ENCODE measurements around the gene ILDR2.

ILDR2 gene, protein sequence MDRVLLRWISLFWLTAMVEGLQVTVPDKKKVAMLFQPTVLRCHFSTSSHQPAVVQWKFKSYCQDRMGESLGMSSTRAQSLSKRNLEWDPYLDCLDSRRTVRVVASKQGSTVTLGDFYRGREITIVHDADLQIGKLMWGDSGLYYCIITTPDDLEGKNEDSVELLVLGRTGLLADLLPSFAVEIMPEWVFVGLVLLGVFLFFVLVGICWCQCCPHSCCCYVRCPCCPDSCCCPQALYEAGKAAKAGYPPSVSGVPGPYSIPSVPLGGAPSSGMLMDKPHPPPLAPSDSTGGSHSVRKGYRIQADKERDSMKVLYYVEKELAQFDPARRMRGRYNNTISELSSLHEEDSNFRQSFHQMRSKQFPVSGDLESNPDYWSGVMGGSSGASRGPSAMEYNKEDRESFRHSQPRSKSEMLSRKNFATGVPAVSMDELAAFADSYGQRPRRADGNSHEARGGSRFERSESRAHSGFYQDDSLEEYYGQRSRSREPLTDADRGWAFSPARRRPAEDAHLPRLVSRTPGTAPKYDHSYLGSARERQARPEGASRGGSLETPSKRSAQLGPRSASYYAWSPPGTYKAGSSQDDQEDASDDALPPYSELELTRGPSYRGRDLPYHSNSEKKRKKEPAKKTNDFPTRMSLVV

DNA sequence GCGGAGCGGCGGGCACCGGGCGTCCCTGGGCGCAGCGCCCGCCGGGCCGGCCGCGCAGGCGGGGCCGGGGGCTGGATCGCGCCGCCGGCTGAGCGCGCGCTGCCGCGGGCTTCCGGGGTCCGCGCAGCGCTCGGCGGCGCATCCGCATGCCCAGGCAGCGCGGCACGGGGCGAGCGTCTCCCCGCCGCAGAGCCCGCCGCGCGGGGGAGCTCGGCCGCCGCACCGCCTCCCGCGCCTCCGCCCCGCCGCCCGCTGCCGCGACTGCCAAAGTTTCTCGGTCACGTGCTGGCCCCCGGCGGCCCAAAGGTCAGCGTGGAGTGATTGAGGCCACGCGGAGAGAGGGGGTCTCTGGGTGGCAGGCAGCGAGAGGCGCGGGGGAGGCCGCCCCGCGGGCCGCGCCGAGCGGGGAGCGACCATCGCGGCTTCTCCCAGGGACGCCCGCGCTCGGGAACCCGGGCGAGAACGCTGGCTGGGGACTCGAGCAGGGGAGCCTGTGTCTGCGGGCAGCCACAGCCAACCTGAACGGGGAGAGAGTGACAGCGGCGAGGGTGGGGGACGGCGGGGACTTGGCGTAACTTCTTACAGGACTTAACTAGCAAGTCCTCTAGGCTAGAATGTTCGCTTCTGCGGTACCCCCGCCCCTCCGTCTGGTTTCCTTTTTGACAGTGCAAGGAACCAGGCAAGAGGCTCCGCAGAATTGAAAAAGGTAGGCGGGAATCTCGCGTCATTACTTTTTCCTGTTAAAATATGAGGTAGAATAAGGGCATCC, at the start of gene ILDR2:
ILDR2 (minus strand) TSS at position 180 of the 769 bp plus-strand sequence. CDS start 272 bp downstream, outside the sequence.
- Mint-ChIP-seq H3K27me3 (peaks cover 46% of the 10 kb centered on the region), H3K9me3 (no peaks in the 10 kb centered on the region), H3K27ac (peak within 1 kb of the TSS in 1 of 2 donors; percentile 86), H3K4me1 (peaks cover 52% of the 10 kb centered on the region), H3K4me3 (peak within 1 kb of the TSS; percentile 84 to 98)
- ATAC-seq: peak; percentile 87
- DNase-seq: peak; percentile 58 to 74

- ATAC-seq (peak; percentile 75), DNase-seq (no peak)
- H3K27me3 Mint-ChIP-seq: peaks cover 31% of the 10 kb centered on the region
- no peaks in the 10 kb centered on the region for H3K9me3 Mint-ChIP-seq
- no peak overlapping the region for H3K4me3 Mint-ChIP-seq
- no peaks in the 10 kb centered on the region for H3K4me1 Mint-ChIP-seq
- no peak overlapping the region for H3K27ac Mint-ChIP-seq
These were observed 47.0 kb upstream of the ILDR2 start for GRCh38 chr1:167022384-167022783.

GRCh38 chr1:167016100-167016750, 40.9 kb upstream of the ILDR2 start:
- Mint-ChIP-seq H3K4me3 (no peak overlapping the region), H3K9me3 (no peaks in the 10 kb centered on the region), H3K27me3 (peaks cover 26% of the 10 kb centered on the region), H3K27ac (no peak overlapping the region), H3K4me1 (peaks cover 3% of the 10 kb centered on the region)
- no peak for DNase-seq
- ATAC-seq: no peak

- Mint-ChIP-seq H3K4me1 (peaks cover 23% of the 10 kb centered on the region), H3K9me3 (no peaks in the 10 kb centered on the region), H3K4me3 (no peak overlapping the region), H3K27ac (no peak overlapping the region), H3K27me3 (peaks cover 28% of the 10 kb centered on the region)
- DNase-seq (no peak), ATAC-seq (no peak)
These were observed 38.0 kb upstream of the ILDR2 start for GRCh38 chr1:167013108-167013929.

DNA sequence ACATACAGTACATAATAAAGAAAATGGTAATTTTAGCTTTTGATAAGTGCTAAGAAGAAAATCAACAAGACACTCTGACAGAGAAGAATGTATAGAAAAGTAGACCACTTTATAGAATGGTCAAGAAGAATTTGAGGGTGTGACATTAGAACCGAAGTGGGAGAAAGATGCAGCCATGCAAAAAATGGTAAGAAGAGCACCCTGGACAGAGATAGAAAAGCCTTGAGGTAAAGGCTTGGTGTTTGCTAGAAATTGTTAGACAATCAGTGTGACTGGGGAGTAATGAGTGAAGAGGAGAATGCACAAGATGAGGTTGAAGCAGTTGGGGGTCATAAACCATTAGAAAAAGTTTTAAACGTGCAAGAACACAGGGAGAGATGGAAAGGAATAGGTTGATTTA, 37.2 kb upstream of the ILDR2 start:
- Mint-ChIP-seq H3K9me3 (no peaks in the 10 kb centered on the region), H3K27me3 (peaks cover 28% of the 10 kb centered on the region), H3K4me1 (peaks cover 23% of the 10 kb centered on the region), H3K27ac (no peak overlapping the region), H3K4me3 (no peak overlapping the region)
- ATAC-seq: no peak
- no peak for DNase-seq

- Mint-ChIP-seq H3K4me3 (no peak overlapping the region), H3K27ac (no peak overlapping the region), H3K4me1 (peaks cover 23% of the 10 kb centered on the region), H3K27me3 (peaks cover 28% of the 10 kb centered on the region), H3K9me3 (no peaks in the 10 kb centered on the region)
- no peak for ATAC-seq
- DNase-seq: no peak
These were observed 36.3 kb upstream of the ILDR2 start for GRCh38 chr1:167011560-167012191.

DNA sequence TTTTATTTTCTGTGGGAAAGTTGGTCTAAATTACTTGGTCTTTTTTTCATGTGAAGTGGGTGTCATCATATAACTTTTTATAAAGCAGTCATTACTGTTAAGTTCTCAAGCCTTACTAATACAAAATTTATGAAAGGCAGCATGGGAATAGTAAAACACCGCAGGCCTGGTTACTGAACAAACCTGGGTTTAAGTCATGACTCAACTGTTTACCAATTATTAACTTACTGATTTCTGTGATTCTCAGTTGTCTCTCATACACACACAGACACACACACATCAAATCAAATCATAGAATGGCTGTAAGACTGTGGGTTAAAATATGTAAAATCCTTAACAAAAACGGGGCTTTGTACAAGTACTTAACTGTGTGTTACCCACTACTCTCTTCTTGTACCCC, 28.4 kb upstream of the ILDR2 start:
- Mint-ChIP-seq H3K9me3 (peaks cover 0 to 15% of the 10 kb centered on the region in 2 donors), H3K27me3 (peaks cover 8% of the 10 kb centered on the region), H3K27ac (no peak overlapping the region), H3K4me3 (no peak overlapping the region), H3K4me1 (peaks cover 12% of the 10 kb centered on the region)
- no peak for ATAC-seq
- no peak for DNase-seq

GRCh38 chr1:167002354-167002753, 27.0 kb upstream of the ILDR2 start:
- ATAC-seq (no peak), DNase-seq (no peak)
- Mint-ChIP-seq H3K9me3 (peaks cover 0 to 15% of the 10 kb centered on the region in 2 donors), H3K4me1 (peaks cover 12% of the 10 kb centered on the region), H3K4me3 (no peak overlapping the region), H3K27me3 (peaks cover 17% of the 10 kb centered on the region), H3K27ac (no peak overlapping the region)

- Mint-ChIP-seq H3K4me1 (peaks cover 12% of the 10 kb centered on the region), H3K4me3 (no peak overlapping the region), H3K27ac (no peak overlapping the region), H3K27me3 (peaks cover 20% of the 10 kb centered on the region), H3K9me3 (peaks cover 0 to 15% of the 10 kb centered on the region in 2 donors)
- no peak for DNase-seq
- no peak for ATAC-seq
These were observed 25.2 kb upstream of the ILDR2 start for GRCh38 chr1:167000546-167000945.

DNA sequence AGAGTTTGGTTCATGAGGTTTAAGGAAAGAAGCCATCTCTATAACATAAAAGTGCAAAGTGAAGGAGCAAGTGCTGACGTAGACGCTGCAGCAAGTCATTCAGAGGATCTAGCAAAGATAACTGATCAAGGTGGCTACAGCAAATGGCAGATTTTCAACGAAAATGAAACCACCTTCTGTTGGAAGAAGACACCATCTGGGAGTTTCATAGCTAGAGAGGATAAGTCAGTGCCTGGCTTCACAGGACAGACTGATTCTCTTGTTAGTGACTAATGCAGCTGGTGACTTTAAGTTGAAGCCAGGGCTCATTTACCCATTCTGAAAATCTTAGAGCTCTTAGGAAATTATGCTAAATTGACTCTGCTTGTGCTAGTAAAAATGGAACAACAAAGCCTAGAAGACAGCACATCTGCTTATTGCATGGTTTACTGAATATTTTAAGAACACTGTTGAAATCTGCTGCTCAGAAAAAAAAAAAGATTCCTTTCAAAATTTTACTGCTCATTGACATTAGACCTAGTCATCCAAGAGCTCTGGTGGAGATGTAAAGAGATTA, 24.2 kb upstream of the ILDR2 start:
- peaks cover 20% of the 10 kb centered on the region for H3K27me3 Mint-ChIP-seq
- DNase-seq: no peak
- H3K4me1 Mint-ChIP-seq: peaks cover 12% of the 10 kb centered on the region
- H3K4me3 Mint-ChIP-seq: no peak overlapping the region
- ATAC-seq: no peak
- peaks cover 0 to 15% of the 10 kb centered on the region in 2 donors for H3K9me3 Mint-ChIP-seq
- no peak overlapping the region for H3K27ac Mint-ChIP-seq

- Mint-ChIP-seq H3K9me3 (peaks cover 0 to 14% of the 10 kb centered on the region in 2 donors), H3K27me3 (peaks cover 20% of the 10 kb centered on the region), H3K4me1 (peaks cover 12% of the 10 kb centered on the region), H3K4me3 (no peak overlapping the region), H3K27ac (no peak overlapping the region)
- DNase-seq: no peak
- no peak for ATAC-seq
These were observed 23.7 kb upstream of the ILDR2 start for GRCh38 chr1:166999075-166999474.

DNA sequence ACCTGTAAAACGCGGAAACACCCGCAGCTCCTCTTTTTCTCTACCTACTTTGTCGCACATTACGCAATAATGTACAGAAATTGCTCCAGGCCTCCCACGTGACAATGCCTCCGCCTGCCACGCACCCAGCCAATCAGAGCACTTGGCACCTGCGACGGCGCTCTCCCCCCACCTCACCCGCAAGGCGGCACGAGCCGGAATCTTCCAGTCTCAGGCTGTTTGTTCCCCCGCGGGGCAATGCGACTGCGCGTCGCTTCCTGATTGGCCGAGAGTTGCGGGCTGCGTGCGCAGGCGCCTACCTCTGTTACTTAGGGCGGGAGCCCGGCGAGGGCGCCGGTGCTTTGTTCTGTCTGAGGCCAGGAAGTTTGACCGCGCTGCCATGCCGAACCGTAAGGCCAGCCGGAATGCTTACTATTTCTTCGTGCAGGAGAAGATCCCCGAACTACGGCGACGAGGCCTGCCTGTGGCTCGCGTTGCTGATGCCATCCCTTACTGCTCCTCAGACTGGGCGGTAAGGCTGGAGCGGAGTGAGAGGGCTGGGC, 13.7 kb upstream of the ILDR2 start, which contains the start of gene MAEL:
MAEL (plus strand) TSS at position 307 of the 542 bp plus-strand sequence; CDS start at position 380, 73 bp downstream.
- H3K27ac Mint-ChIP-seq: no peak within 1 kb of the TSS
- H3K4me3 Mint-ChIP-seq: no peak within 1 kb of the TSS
- no peak for ATAC-seq
- DNase-seq: no peak
- H3K27me3 Mint-ChIP-seq: peaks cover 28% of the 10 kb centered on the region
- no peaks in the 10 kb centered on the region for H3K4me1 Mint-ChIP-seq
- no peaks in the 10 kb centered on the region for H3K9me3 Mint-ChIP-seq

GRCh38 chr1:166981589-166981988, 6.2 kb upstream of the ILDR2 start:
- ATAC-seq (no peak), DNase-seq (no peak)
- peaks cover 39% of the 10 kb centered on the region for H3K27me3 Mint-ChIP-seq
- no peak overlapping the region for H3K4me3 Mint-ChIP-seq
- H3K9me3 Mint-ChIP-seq: no peaks in the 10 kb centered on the region
- peaks cover 2% of the 10 kb centered on the region for H3K4me1 Mint-ChIP-seq
- no peak overlapping the region for H3K27ac Mint-ChIP-seq

DNA sequence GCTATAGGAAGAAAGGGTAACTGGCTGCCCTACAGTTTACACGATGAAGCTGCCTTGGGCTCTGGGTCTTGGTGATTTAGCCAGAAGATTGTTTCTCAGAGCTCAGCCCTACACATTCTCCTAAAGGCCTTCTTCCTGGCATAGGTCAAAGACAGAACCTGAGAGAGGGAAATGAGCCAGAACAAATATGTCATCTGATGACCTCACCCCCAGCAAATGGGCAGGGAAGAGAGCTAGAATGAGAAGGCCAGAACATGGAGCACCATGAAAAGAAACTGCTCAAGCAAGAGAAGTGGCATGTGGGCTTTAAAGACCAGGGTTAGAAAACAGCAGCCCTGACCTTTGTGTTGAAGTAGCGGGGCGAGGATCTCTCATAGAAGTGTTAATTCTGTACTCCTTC, 5.5 kb upstream of the ILDR2 start:
- ATAC-seq: no peak
- Mint-ChIP-seq H3K27ac (no peak overlapping the region), H3K9me3 (no peaks in the 10 kb centered on the region), H3K27me3 (peaks cover 41% of the 10 kb centered on the region), H3K4me1 (peaks cover 10% of the 10 kb centered on the region), H3K4me3 (no peak overlapping the region)
- DNase-seq: no peak

Data from stimulated activated naive CD8-positive, alpha-beta T cell treated with anti-CD3 and anti-CD28 coated beads, Interleukin-15, amount 100 ng/mL, for 72 hours (primary cell).